ENCODE measurements around the gene LSR.

LSR gene

DNA sequence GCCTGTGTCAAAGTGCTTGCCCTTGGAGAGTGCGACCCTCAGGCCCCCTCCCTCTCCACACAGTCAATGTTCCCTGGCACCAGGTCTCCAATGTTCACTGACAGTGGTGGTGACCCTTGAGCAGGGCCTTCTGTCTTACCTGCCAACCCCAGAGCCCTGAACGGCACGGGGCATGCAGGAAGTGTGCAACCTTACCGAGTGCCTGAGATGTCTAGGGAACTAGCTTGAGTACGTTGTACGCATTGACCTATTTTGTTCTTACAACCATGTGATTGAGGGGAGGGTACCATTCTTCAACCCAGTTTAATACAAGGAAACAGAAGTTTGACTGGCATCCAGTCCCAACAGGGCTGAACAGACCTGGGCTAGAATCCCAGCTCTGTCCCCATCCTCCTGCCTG lies 56.4 kb downstream of the LSR start:
- FAIRE-seq: no peak

DNA sequence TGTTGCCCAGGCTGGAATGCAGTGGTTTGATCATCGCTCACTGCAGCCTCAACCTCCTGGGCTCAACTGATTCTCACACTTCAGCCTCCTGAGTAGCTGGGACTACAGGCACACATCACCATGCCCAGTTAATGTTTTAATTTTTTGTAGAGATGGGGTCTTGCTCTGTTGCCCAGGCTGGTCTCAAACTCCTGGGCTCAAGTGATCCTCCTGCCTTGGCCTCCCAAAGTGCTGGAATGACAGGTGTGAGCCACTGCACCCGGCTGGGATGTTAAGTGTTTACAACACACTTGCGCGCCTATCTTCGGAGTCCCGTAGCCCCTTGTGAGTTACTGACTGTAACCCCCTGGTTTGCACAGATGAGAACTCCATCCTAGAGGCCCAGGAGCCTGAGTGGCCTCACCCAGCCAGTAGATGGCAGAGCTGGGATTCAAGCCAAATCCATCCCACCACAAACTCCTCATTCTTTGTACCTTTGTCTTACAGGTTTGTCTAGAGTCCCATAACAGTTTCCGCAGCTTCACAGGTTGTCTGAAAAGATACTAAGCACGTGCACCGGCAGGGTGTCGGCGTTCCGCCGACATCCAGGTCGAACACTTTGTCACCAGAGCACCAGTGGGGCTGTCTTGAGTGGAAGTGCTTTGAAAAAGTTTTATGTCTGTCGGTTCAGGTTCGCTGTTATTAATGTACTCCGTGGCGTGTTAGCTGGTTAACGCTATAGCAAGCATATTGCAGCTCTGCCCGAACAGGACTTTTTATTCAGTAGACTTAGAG lies 57.9 kb downstream of the LSR start:
- FAIRE-seq: no peak

DNA sequence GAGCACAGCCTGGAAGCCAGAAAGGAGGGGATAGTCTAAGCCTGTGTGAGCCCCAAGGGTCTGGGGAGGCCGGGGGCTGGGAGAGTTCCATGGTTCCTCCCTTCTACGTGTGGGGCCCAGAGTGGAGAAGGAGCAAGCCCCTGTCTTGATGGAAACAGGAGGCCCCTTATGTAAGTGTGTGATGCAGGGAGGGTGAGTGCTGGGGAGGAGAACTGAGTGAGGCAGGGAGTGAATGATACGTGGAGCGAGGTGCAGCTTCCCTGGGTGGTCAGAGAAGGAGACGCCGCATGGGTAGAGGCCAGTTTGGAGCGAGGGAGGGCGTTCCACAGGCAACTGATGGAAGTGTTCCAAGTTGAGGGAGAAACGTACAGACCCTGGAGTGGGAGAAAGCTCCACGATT lies 59.1 kb downstream of the LSR start:
- FAIRE-seq: no peak

DNA sequence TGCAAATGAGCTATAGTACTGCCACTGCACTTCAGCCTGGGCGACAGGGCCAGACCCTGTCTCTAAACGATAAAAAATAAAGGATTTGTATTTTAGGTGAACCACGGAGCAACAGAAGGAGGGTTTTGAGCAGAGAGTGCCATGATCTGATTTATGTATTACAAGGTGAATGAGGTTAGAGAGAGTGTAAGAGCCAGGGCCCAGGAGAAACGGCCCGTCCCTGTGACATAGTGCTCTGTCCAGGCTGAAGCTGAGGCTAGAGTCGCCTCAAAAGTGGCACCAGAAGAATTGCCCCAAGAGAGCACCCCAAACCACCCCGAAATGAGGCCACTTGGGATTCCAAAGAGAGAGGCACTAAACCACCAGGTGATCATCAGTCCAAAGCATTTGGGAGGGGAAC lies 60.1 kb downstream of the LSR start:
- no peak for FAIRE-seq

DNA sequence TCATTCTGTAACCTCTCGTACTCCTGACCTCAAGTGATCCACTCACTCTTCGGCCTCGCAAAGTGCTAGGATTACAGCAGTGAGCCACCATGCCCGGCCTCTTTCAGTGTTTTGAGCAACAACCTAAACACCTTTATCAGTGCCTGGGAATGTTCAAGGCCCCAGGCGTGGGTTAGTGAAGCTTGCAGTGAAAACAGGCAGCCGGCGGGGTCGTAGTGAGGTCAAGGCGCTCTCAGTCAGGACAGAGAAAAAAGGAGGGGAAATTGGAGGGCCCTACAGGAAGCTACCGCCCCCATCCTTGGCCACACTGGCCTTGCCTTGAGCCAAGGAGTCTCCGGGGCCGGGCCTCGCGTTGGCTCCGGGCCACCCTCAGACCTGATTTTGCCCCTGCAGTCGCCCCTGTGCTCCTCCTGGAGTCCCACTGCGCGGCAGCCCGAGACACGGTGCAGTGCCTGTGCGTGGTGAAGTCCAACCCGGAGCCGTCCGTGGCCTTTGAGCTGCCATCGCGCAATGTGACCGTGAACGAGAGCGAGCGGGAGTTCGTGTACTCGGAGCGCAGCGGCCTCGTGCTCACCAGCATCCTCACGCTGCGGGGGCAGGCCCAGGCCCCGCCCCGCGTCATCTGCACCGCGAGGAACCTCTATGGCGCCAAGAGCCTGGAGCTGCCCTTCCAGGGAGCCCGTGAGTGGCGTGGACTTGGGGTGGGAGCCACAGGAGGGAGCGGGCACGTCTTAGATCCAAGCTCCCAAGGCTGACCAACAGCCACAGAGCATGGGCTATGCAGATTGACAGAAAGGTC lies 60.9 kb downstream of the LSR start:
- FAIRE-seq: no peak

DNA sequence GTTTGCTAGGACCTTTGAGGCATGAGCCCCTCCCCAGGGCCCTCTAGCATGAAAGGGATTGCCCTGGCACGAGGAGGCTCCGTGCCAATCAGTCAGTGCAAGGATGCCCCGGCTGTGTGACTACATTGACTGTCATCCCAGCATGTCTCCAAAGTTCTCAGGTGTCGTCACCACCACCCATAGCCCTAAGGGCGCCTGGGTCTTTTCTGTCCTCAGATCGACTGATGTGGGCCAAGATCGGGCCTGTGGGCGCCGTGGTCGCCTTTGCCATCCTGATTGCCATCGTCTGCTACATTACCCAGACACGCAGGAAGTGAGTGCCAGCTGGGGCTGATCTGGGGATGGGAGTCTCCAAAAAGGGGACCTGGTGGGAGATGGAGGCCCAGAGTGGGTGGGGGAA lies 61.5 kb downstream of the LSR start:
- FAIRE-seq: no peak

DNA sequence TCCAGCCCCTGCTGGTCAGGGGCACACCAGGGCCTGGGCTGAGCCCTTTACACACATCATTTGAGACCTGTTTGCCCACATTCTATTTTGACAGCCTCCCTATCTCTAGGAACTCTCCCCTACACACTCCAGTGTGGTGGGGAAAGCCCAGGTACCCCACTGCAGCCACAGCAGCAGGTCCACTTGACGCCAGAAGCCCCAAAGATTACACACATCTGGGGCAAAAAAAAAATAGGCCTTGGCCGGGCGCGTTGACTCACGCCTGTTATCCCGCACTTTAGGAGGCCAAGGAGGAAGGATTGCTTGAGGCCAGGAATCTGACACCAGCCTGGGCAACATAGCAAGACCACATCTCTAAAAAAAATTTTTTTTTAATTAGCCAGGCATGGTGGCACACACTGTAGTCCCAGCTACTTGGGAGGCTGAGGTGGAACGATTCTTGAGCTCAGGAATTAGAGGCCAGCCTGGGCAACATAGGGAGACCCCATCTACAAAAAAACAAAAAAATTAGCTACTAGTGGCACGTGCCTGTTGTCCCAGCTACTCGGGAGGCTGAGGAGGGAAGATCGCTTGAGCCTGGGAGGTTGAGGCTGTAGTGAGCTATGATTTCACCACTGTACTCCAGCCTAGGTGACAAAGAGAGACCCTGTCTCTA lies 62.1 kb downstream of the LSR start:
- no peak for FAIRE-seq

DNA sequence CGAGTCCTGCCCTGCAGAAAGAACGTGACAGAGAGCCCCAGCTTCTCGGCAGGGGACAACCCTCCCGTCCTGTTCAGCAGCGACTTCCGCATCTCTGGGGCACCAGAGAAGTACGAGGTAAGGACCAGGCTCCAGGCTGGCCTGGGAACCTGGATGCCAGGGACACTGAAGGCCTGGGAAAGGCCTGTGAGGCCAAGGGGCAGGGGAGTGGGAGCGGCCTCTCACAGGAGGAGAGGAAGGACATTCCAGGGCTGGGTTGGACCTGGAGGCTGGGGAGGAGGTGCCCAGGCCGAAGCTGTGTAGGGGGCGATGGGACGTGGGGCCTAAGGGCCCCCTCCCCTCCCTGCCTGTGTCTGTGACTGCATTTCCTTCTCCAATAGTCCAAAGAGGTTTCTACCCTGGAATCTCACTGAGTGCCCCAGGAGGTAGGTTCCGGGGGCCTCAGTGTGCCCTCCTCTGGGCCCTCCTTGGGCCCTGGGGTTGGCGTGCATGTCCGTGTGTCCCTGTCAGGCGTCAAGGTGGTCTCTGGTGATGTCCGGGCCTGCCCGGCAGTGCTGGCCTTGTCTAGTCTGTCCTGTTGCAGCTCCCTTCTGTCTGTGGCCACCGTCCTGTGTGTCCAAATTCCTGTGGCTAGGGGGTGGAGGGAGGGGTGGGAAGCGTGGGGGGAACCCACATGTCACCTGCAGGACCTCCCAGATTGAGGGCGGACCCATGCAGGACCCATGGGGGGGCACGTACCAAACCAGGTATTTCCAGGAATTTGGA lies 63.3 kb downstream of the LSR start:
- no peak for FAIRE-seq

DNA sequence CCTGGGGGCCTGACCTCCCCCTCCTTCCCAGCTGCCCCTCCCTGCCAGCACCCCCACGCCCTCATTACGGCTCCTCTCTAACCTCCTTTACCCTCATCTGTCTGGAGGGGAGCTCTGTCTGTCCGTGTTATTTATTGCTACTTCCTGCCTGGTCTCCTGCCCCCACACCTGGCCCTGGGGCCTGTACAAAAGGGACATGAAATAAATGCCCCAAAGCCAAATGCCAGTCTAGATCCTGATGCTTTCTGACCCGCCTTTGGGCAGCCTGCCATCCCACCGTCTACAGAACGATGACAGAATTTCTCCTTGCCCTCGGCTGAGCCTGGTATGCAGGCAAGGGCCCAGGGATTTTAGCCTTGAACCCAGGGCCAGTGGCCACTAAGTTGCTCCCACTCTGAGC lies 64.8 kb downstream of the LSR start:
- no peak for FAIRE-seq

DNA sequence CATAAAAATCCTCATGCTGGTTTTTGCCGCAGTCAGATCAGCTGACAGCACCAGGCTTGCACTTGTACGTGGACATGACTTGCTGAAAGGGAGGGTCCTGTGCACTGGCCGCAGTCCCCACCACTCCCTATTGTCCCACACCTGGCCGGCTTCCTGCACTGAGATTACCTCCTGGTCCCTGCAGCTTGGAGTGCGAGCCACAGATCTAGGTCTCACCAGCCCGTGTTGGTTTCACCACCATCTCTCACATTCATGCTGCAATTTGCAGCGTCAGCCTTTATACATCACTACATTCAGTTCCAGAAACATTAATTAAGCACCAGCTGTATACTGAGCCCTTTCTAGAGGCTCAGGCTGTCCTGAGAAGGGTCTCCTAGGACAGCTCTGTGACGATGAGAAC lies 65.2 kb downstream of the LSR start:
- FAIRE-seq: no peak

DNA sequence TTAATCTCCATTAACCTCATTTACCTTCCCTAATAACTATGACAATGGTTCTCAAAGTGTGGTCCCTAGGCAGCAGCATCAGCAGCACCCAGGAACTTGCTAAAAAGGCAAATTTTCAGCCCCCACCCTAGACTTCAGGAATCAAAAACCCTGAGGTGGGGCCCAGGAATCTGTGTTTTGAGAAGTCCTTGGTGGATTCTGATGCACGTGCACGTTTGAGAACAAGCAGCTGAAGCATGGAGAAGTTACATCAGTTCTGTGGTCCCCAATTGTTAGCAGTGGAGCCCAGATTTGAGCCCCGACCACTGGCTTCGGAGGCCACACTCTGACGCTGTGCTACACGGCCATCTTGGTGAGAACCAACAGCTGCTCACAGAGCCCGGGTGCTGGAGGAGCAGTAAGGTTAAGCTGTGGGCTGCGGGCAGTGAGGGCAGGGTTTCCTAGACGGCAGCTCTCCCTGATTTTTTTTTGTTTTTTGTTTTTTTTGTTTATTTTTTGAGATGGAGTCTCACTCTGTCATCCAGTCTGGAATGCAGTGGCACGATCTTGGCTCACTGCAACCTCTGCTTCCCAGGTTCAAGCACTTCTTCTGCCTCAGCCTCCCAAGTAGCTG lies 66.2 kb downstream of the LSR start:
- FAIRE-seq: no peak

DNA sequence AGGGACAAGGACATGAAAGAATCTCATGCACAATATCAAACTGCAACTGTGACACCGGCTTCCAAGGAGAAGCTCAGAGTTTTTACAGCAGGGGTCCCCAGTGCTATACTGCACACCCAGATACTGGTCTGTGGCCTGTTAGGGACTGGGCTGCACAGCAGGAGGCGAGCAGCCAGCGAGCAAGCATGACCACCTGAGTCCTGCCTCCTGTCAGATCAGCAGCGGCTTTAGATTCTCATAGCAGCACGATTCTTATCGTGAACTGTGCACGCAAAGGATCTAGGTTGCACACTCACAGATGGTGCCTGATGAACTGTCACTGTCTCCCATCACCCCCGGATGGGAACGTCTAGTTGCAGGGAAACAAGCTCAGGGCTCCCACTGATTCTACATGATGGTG lies 67.1 kb downstream of the LSR start:
- FAIRE-seq: no peak

DNA sequence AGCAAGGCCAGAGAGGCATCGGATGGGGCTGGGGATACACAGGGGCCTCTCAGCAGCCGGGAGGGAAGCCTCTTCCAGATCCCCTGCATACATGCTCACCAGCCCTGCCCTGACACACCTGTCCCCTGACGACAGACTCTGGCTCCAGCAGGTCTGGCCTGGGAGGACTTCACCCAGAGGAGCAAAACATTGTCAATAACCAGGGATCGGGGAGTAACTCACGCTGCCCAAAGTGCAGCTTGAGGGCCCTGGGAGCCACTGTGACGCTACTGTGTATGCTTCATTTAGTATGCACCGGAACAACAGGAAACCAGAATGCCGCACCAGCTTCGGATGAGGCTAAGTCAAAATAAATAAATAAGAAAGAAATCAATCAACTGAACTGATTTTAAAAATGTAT lies 67.8 kb downstream of the LSR start:
- no peak for FAIRE-seq
